GM23338 (cell line): ENCODE results near the gene MIAT. TPM values are rescaled to one million over a fixed set of nuclear protein-coding genes. Genes with fewer than 3 reads are reported as not detected.

Experiments used
- ATAC-seq: fragments of 200-7000 bp; cut with Tn5 transposase; 3 replicates; pipeline ENCODE4 v1.9.1; 2020
- DNase-seq: peaks from one replicate; pipeline ENCODE4 v3.0.0-alpha.2; 2015; ENCODE audit warnings: low spot score
- H2AFZ ChIP-seq: fragments of 200-600 bp; sonication (generic); 2 replicates; pipeline ENCODE4 v1.8.0; 2016; ENCODE audit warnings: antibody characterized with exemption, mild to moderate bottlenecking, moderate library complexity
- H3F3A ChIP-seq: fragments of 200-600 bp; sonication (generic); replicated peaks from 2 replicates; pipeline ENCODE4 v1.8.0; 2017; ENCODE audit warnings: antibody characterized with exemption, mixed run types, low read depth
- H3K27ac ChIP-seq: fragments of 200-600 bp; sonication (generic); 2 replicates; pipeline ENCODE4 v1.6.1; 2016; ENCODE audit warnings: low read depth
- H3K27me3 ChIP-seq: fragments of 200-600 bp; sonication (generic); 2 replicates; pipeline ENCODE4 v1.8.0; 2016; ENCODE audit warnings: mild to moderate bottlenecking, mixed run types, moderate library complexity; ENCODE audit not compliant: insufficient read depth
- H3K36me3 ChIP-seq: fragments of 200-600 bp; sonication (generic); 2 replicates; pipeline ENCODE4 v1.8.0; 2016; ENCODE audit warnings: mild to moderate bottlenecking; ENCODE audit not compliant: insufficient read depth
- H3K4me1 ChIP-seq: fragments of 200-600 bp; sonication (generic); 2 replicates; pipeline ENCODE4 v1.8.0; 2016; ENCODE audit warnings: mild to moderate bottlenecking, moderate library complexity; ENCODE audit not compliant: insufficient read depth
- H3K4me2 ChIP-seq: fragments of 200-600 bp; sonication (generic); 2 replicates; pipeline ENCODE4 v1.7.1; 2017; ENCODE audit warnings: mixed run types
- H3K4me3 ChIP-seq: fragments of 200-600 bp; sonication (generic); 2 replicates; pipeline ENCODE4 v1.6.1; 2016; ENCODE audit warnings: mixed run types
- H3K79me2 ChIP-seq: fragments of 200-600 bp; sonication (generic); replicated peaks from 2 replicates; pipeline ENCODE4 v1.8.0; 2017; ENCODE audit warnings: mild to moderate bottlenecking; ENCODE audit not compliant: insufficient read depth
- H3K9me2 ChIP-seq: fragments of 200-600 bp; sonication (generic); 2 replicates; pipeline ENCODE4 v1.8.0; 2017; ENCODE audit not compliant: insufficient read depth
- H4K20me1 ChIP-seq: fragments of 200-600 bp; sonication (generic); replicated peaks from 2 replicates; pipeline ENCODE4 v1.8.0; 2017; ENCODE audit warnings: mild to moderate bottlenecking; ENCODE audit not compliant: insufficient read depth
- H3K27ac Mint-ChIP-seq: 2 replicates; pipeline ENCODE4 v1.8.0; 2020; ENCODE audit warnings: inconsistent platforms, mild to moderate bottlenecking, moderate library complexity, mixed read lengths
- H3K27me3 Mint-ChIP-seq: 3 replicates; pipeline ENCODE4 v1.8.0; 2022; ENCODE audit warnings: low read depth, mild to moderate bottlenecking, moderate library complexity, mixed read lengths, inconsistent platforms; ENCODE audit not compliant: insufficient read depth, poor library complexity
- H3K36me3 Mint-ChIP-seq: 3 replicates; pipeline ENCODE4 v1.8.0; 2021; ENCODE audit warnings: low read depth, mild to moderate bottlenecking, inconsistent platforms, moderate library complexity, mixed read lengths
- H3K4me1 Mint-ChIP-seq: 3 replicates; pipeline ENCODE4 v1.8.0; 2020; ENCODE audit warnings: mild to moderate bottlenecking, inconsistent platforms, mixed read lengths
- H3K4me3 Mint-ChIP-seq: 3 replicates; pipeline ENCODE4 v1.8.0; 2021; ENCODE audit warnings: moderate library complexity, mild to moderate bottlenecking, inconsistent platforms, mixed read lengths
- H3K9me3 Mint-ChIP-seq: 3 replicates; pipeline ENCODE4 v1.8.0; 2020; ENCODE audit warnings: moderate library complexity, mild to moderate bottlenecking, inconsistent platforms, mixed read lengths
- CREB1 ChIP-seq: fragments of 250-450 bp; sonication (Bioruptor Pico); IDR thresholded peaks from 2 replicates; pipeline ENCODE4 v1.5.0; 2020; ENCODE audit warnings: low read depth, mild to moderate bottlenecking, moderate library complexity
- CTCF ChIP-seq, 2 experiments: fragments of 200-600 bp in 1 of 2; sonication (generic) in 1 of 2; conservative IDR thresholded peaks; 2 replicates each; pipeline versions ENCODE4 v1.5.1 to v1.6.1; 2016 to 2017; ENCODE audit warnings: antibody characterized with exemption in 2 of 2, low read depth in 2 of 2, mild to moderate bottlenecking in 2 of 2, moderate library complexity in 1 of 2
- ETS1 ChIP-seq: IDR thresholded peaks from 2 replicates; pipeline ENCODE4 v1.6.1; 2016; ENCODE audit warnings: antibody characterized with exemption
- EZH2 ChIP-seq: fragments of 200-600 bp; sonication (generic); IDR thresholded peaks from one replicate; pipeline ENCODE4 v1.8.0; 2017; ENCODE audit warnings: antibody characterized with exemption, mild to moderate bottlenecking, low read depth; ENCODE audit not compliant: unreplicated experiment
- EZH2phosphoT487 ChIP-seq: fragments of 200-600 bp; sonication (generic); IDR thresholded peaks from one replicate; pipeline ENCODE4 v1.8.1; 2018; ENCODE audit warnings: antibody characterized with exemption; ENCODE audit not compliant: unreplicated experiment
- JUNB ChIP-seq: IDR thresholded peaks from one replicate; pipeline ENCODE4 v1.6.1; 2016; ENCODE audit warnings: antibody characterized with exemption; ENCODE audit not compliant: unreplicated experiment
- NANOG ChIP-seq: IDR thresholded peaks from 2 replicates; pipeline ENCODE4 v1.6.1; 2016; ENCODE audit warnings: antibody characterized with exemption, borderline replicate concordance
- POLR2AphosphoS5 ChIP-seq: IDR thresholded peaks from 2 replicates; pipeline ENCODE4 v1.6.1; 2016; ENCODE audit warnings: antibody characterized with exemption, low read depth
- STAT1 ChIP-seq: IDR thresholded peaks from one replicate; pipeline ENCODE4 v1.6.1; 2016; ENCODE audit warnings: antibody characterized with exemption; ENCODE audit not compliant: unreplicated experiment
- ZNF114 ChIP-seq: fragments of 250-450 bp; sonication (Bioruptor Pico); IDR thresholded peaks from 2 replicates; pipeline ENCODE4 v1.5.0; 2020; ENCODE audit warnings: mild to moderate bottlenecking, moderate library complexity
- ZNF331 ChIP-seq: fragments of 250-450 bp; sonication (Bioruptor Pico); IDR thresholded peaks from 2 replicates; pipeline ENCODE4 v1.5.0; 2020; ENCODE audit warnings: low read depth, mild to moderate bottlenecking, moderate library complexity
- ZNF462 ChIP-seq: fragments of 250-450 bp; sonication (Bioruptor Pico); IDR thresholded peaks from 2 replicates; pipeline ENCODE4 v1.5.0; 2020; ENCODE audit warnings: mild to moderate bottlenecking, moderate library complexity
- polyA plus RNA-seq: library from polyadenylated mRNA; unstranded; fragments of >200 nt; fragmentation: Nextera tagmentation; extraction: Ambion mirVana; gene quantifications from 2 replicates; pipeline ENCODE4 v1.2.1, GENCODE V29; 2016
- total RNA-seq: library from RNA; depleted of rRNA; stranded (reverse); fragments of >200 nt; shearing (Covaris generic); gene quantifications from 2 replicates; pipeline ENCODE4 v1.2.3, GENCODE V29; 2014
- TF ChIP-seq, protein P1 (sequence below): IDR thresholded peaks from one replicate; pipeline ENCODE4 v1.6.1; 2018; ENCODE audit warnings: antibody characterized with exemption; ENCODE audit not compliant: unreplicated experiment

The MIAT gene
- total and polyA plus RNA-seq, 2 experiments from 2014 or later: 10.0 to 63.6 TPM

GRCh38 chr22:26687439-26687838 lies 30.1 kb downstream of the MIAT start:
- Mint-ChIP-seq H3K36me3 (peaks cover 6% of the 10 kb centered on the region), H3K4me3 (no peak overlapping the region; the same call in 2 of the 3 replicates), H3K27ac (no peak overlapping the region), H3K4me1 (peaks cover 25% of the 10 kb centered on the region), H3K9me3 (no peaks in the 10 kb centered on the region), H3K27me3 (peaks cover 19% of the 10 kb centered on the region)
- Histone ChIP-seq H3K27ac (no peak overlapping the region), H4K20me1 (no peaks in the 10 kb centered on the region), H3K4me2 (no peak overlapping the region), H3K4me1 (peaks cover 21% of the 10 kb centered on the region), H3F3A (peaks cover 14% of the 10 kb centered on the region), H3K36me3 (no peaks in the 10 kb centered on the region), H2AFZ (no peak overlapping the region), H3K79me2 (no peaks in the 10 kb centered on the region), H3K27me3 (0 out of 2 replicates have a peak, but pooled peaks cover 4% of the 10 kb centered on the region), H3K4me3 (no peak overlapping the region), H3K9me2 (no peaks in the 10 kb centered on the region)
- TF ChIP-seq NANOG (no peak), ZNF462 (CRISPR knock-in tag) (no peak), ETS1 (no peak), STAT1 (no peak), ZNF331 (no peak), POLR2AphosphoS5 (no peak), EZH2phosphoT487 (no peak), ZNF114 (CRISPR knock-in tag) (no peak), EZH2 (no peak), CTCF (conservative IDR thresholded peaks at IDR 0.05; ENCODE audit: low read depth in 2 of 2) (no peak), JUNB (no peak), CREB1 (CRISPR knock-in tag) (no peak)
- TF ChIP-seq, protein P1, sequence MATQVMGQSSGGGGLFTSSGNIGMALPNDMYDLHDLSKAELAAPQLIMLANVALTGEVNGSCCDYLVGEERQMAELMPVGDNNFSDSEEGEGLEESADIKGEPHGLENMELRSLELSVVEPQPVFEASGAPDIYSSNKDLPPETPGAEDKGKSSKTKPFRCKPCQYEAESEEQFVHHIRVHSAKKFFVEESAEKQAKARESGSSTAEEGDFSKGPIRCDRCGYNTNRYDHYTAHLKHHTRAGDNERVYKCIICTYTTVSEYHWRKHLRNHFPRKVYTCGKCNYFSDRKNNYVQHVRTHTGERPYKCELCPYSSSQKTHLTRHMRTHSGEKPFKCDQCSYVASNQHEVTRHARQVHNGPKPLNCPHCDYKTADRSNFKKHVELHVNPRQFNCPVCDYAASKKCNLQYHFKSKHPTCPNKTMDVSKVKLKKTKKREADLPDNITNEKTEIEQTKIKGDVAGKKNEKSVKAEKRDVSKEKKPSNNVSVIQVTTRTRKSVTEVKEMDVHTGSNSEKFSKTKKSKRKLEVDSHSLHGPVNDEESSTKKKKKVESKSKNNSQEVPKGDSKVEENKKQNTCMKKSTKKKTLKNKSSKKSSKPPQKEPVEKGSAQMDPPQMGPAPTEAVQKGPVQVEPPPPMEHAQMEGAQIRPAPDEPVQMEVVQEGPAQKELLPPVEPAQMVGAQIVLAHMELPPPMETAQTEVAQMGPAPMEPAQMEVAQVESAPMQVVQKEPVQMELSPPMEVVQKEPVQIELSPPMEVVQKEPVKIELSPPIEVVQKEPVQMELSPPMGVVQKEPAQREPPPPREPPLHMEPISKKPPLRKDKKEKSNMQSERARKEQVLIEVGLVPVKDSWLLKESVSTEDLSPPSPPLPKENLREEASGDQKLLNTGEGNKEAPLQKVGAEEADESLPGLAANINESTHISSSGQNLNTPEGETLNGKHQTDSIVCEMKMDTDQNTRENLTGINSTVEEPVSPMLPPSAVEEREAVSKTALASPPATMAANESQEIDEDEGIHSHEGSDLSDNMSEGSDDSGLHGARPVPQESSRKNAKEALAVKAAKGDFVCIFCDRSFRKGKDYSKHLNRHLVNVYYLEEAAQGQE: no peak
- no peak for ATAC-seq
- DNase-seq: no peak
